Astrocyte (in vitro differentiated cells and primary cell): ENCODE measurements around the gene H3-3A.

Experiments used
- EZH2 ChIP-seq: IDR thresholded peaks from 2 replicates; pipeline ENCODE4 v1.6.1; 2012; ENCODE audit warnings: mild to moderate bottlenecking, low read length, inconsistent platforms; ENCODE audit not compliant: insufficient read depth
- TF ChIP-seq, protein P1 (sequence below): IDR thresholded peaks from 2 replicates; pipeline ENCODE4 v1.5.1; 2011; ENCODE audit warnings: low read depth, mild to moderate bottlenecking, inconsistent platforms, low read length, moderate library complexity; ENCODE audit not compliant: insufficient read depth

DNA sequence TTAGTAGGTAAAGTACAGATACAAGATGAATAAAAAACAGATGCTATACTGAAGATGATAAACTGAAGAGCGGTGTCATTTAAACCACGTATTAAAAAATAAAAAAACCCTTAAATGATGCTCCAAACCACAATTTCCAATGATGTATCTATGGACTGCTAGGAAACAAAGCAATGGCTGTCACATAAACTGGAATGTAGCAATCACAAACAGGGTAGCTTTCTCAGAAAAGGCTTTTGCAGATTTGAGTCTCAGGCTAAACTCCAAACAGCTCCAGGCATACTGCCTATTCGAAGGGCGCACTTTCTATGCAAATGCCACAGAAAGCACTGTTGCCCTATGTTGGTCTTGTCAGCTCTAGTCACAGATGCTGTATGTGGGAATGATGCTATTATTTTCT, 12.4 kb upstream of the H3-3A start:
- TF ChIP-seq, protein P1, sequence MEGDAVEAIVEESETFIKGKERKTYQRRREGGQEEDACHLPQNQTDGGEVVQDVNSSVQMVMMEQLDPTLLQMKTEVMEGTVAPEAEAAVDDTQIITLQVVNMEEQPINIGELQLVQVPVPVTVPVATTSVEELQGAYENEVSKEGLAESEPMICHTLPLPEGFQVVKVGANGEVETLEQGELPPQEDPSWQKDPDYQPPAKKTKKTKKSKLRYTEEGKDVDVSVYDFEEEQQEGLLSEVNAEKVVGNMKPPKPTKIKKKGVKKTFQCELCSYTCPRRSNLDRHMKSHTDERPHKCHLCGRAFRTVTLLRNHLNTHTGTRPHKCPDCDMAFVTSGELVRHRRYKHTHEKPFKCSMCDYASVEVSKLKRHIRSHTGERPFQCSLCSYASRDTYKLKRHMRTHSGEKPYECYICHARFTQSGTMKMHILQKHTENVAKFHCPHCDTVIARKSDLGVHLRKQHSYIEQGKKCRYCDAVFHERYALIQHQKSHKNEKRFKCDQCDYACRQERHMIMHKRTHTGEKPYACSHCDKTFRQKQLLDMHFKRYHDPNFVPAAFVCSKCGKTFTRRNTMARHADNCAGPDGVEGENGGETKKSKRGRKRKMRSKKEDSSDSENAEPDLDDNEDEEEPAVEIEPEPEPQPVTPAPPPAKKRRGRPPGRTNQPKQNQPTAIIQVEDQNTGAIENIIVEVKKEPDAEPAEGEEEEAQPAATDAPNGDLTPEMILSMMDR, result no peak
- no peak for TF ChIP-seq EZH2
